GM21786 (cell line): ENCODE results near the gene SEMG1.

Experiments
- ATAC-seq: cut with Tn5 transposase; IDR thresholded peaks from one replicate; pipeline ENCODE4 v1.9.1; 2021; ENCODE audit not compliant: unreplicated experiment

SEMG1 gene

GRCh38 chr20:45218636-45219035, 11.8 kb downstream of the SEMG1 start:
- ATAC-seq, result no peak

- ATAC-seq, result no peak
Observed at GRCh38 chr20:45221076-45221475, 14.2 kb downstream of the SEMG1 start, which contains the start of gene SEMG2. Gene SEMG2 (plus strand): TSS chr20:45221373. CDS start chr20:45221390, 17 bp downstream.

GRCh38 chr20:45223136-45223535, 16.3 kb downstream of the SEMG1 start:
- no peak for ATAC-seq

GRCh38 chr20:45226287-45226686, 19.5 kb downstream of the SEMG1 start:
- no peak for ATAC-seq

GRCh38 chr20:45229264-45230056, 22.6 kb downstream of the SEMG1 start:
- ATAC-seq, result no peak

GRCh38 chr20:45230631-45231030, 23.8 kb downstream of the SEMG1 start:
- no peak for ATAC-seq

- ATAC-seq, result no peak
Observed at GRCh38 chr20:45235995-45236394, 29.2 kb downstream of the SEMG1 start.

- ATAC-seq, result no peak
Observed at GRCh38 chr20:45238139-45238538, 31.3 kb downstream of the SEMG1 start.

- ATAC-seq, result no peak
Observed at GRCh38 chr20:45246109-45246508, 39.3 kb downstream of the SEMG1 start.

- no peak for ATAC-seq
Observed at GRCh38 chr20:45247865-45248264, 41.0 kb downstream of the SEMG1 start.

GRCh38 chr20:45248609-45249008, 41.8 kb downstream of the SEMG1 start:
- no peak for ATAC-seq

GRCh38 chr20:45251884-45252560, 45.2 kb downstream of the SEMG1 start:
- no peak for ATAC-seq

- no peak for ATAC-seq
Observed at GRCh38 chr20:45253261-45253660, 46.4 kb downstream of the SEMG1 start.

- ATAC-seq, result no peak
Observed at GRCh38 chr20:45254383-45255262, 47.8 kb downstream of the SEMG1 start, which contains the start of gene SLPI. Gene SLPI (minus strand): TSS chr20:45254564. CDS start chr20:45254543, 21 bp downstream.

- ATAC-seq, result no peak
Observed at GRCh38 chr20:45257161-45257560, 50.3 kb downstream of the SEMG1 start.

- no peak for ATAC-seq
Observed at GRCh38 chr20:45257711-45258110, 50.9 kb downstream of the SEMG1 start.

GRCh38 chr20:45258259-45258658, 51.4 kb downstream of the SEMG1 start:
- ATAC-seq, result no peak

GRCh38 chr20:45258664-45259063, 51.8 kb downstream of the SEMG1 start:
- ATAC-seq, result no peak
